ENCODE data around the gene CORO2A.

The CORO2A gene, protein sequence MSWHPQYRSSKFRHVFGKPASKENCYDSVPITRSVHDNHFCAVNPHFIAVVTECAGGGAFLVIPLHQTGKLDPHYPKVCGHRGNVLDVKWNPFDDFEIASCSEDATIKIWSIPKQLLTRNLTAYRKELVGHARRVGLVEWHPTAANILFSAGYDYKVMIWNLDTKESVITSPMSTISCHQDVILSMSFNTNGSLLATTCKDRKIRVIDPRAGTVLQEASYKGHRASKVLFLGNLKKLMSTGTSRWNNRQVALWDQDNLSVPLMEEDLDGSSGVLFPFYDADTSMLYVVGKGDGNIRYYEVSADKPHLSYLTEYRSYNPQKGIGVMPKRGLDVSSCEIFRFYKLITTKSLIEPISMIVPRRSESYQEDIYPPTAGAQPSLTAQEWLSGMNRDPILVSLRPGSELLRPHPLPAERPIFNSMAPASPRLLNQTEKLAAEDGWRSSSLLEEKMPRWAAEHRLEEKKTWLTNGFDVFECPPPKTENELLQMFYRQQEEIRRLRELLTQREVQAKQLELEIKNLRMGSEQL

DNA sequence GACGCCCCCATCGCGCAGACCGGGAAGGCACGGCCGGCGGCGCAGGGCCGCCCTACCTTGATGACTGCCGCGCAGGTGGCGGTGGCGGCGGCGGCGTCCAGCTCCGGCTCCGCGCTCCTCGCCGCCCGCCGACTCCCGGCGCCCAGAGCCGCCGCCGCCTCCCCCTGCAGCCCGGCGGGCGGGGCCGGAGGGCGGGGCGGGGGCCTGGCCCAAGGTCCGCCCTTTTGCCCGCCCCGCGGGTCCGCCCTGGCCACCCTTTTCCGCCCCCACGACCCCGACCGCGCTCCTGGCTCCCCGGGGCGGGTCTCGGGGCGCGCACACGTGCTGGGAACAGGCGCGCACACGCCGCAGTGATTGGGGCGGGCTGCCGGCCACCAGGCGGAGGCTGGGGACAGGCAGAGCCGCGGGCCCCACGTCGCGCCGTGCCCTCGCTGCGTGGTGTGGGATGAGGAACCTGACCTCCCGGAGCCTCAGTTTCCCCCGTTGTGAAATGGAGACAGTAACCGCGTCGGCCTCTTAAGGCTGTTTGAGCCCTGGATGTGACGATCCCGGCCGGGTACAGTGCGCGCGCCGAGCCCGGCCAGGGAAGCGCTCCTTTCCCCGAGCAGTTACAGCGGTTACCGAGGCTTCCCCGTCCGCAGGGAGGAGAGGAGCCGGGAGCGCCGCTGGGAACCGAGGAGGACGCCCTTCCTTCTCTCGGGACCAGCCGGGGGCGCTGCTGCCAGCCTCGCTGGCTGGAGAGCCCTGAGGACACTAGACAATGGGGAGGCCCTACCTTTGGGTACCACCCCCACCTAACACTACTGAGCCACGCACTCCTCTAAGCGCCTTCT is at the start of gene CORO2A:
TSS of gene CORO2A (minus strand) at position 135 of the 833 bp plus-strand sequence. CDS start 34,977 bp downstream, outside the sequence.
- H3K4me3 ChIP-seq (ENCODE audit: low read length), result peak within 1 kb of the TSS; percentile 67
- DNase-seq (ENCODE audit: low read depth), result peak; percentile 92
- TF ChIP-seq, protein P1, sequence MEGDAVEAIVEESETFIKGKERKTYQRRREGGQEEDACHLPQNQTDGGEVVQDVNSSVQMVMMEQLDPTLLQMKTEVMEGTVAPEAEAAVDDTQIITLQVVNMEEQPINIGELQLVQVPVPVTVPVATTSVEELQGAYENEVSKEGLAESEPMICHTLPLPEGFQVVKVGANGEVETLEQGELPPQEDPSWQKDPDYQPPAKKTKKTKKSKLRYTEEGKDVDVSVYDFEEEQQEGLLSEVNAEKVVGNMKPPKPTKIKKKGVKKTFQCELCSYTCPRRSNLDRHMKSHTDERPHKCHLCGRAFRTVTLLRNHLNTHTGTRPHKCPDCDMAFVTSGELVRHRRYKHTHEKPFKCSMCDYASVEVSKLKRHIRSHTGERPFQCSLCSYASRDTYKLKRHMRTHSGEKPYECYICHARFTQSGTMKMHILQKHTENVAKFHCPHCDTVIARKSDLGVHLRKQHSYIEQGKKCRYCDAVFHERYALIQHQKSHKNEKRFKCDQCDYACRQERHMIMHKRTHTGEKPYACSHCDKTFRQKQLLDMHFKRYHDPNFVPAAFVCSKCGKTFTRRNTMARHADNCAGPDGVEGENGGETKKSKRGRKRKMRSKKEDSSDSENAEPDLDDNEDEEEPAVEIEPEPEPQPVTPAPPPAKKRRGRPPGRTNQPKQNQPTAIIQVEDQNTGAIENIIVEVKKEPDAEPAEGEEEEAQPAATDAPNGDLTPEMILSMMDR (IDR thresholded peaks at IDR 0.05; ENCODE audit: insufficient read depth, low read depth, low read length, missing control alignments), result peak; percentile 40

DNA sequence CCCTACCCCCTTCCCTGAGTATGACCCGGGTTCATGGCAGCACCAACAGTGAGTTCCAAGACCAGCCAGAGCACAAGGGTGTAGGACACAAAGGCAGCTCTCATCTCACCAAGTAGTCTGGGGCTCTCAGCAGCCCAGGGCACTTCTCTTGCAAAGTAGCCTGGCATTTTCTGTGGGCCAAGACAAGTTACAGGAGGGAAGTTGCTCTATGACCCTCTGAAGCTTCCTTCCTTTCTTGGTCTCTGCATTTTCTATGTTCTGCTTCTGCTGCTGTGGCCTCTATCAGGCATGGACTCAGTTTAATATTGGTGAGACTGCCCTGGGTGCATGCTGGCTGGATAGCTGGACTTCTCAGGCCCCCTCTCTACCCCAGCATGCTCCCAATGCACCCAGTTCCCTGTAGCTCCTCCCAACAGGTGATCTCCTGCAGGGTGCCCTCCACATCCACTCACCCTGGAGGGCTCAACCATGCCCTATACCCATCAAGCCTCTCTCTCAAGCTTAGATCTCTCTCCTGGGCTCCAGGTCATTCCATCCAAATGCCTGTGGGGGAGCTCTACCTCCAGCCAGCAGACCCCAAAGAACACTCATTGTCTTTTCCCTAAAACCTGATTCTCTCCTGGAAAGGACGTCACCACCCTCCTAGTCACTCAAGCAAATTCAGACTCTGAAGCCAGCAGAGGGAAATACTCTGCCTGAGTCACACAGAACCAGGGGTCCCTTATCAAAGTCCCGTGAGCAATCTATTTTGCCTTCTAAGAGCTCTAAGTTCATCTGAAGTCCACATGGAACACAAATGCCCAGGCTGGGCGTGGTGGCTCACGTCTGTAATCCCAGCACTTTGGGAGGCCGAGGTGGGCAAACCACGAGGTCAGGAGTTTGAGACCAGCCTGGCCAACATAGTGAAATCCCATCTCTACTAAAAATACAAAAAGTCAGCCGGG is 49.2 kb upstream of the CORO2A start:
- TF ChIP-seq, protein P1 (IDR thresholded peaks at IDR 0.05; ENCODE audit: insufficient read depth, low read depth, low read length, missing control alignments), result no peak
- no peak for DNase-seq (ENCODE audit: low read depth)
- H3K4me3 ChIP-seq (ENCODE audit: low read length), result no peak overlapping the region

DNA sequence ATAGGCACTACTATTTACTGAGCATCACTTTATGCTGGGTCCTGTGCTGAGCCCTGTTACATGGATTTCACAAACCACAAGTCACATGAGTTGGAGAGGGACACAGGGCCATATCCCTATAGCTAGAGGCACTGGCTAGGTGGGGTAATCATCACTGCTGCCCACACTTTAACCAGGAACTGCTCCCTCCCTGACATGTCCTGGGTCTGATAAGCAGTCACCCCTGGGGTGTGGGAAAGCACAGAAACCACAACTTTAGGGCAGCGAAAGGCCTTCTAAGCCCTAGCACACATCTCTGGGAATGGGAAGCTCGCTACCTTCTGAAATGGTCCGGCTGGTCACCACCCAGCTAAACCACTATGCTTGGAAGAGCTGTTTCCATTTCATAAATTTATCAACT is 48.0 kb upstream of the CORO2A start:
- H3K4me3 ChIP-seq (ENCODE audit: low read length), result no peak overlapping the region
- DNase-seq (ENCODE audit: low read depth), result no peak
- TF ChIP-seq, protein P1 (IDR thresholded peaks at IDR 0.05; ENCODE audit: insufficient read depth, low read depth, low read length, missing control alignments), result no peak

DNA sequence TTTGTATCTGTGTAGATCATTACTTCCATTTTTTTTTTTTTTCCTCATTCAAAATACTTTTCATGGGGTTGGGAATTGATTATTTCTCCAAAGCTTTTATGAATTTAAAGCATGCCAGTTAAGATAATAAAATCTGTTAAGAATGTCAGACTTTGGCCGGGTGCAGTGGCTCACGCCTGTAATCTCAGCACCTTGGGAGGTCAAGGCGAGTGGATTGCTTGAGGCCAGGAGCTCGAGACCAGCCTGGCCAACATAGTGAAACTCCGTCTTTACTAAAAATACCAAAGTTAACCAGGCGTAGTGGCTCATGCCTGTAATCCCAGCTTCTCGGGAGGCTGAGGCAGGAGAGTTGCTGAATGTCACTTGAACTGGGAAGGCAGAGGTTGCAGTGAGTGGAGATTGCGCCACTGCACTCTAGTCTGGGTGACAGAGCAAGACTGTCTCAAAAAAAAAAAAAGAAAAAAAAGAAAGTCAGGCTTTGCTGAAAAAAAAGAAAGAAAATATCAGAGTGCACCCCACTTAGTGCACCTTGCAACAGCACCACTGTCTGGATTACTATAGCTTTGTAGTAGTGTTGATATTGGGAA is 44.6 kb upstream of the CORO2A start:
- TF ChIP-seq, protein P1 (IDR thresholded peaks at IDR 0.05; ENCODE audit: insufficient read depth, low read depth, low read length, missing control alignments), result no peak
- no peak overlapping the region for H3K4me3 ChIP-seq (ENCODE audit: low read length)
- DNase-seq (ENCODE audit: low read depth), result no peak

DNA sequence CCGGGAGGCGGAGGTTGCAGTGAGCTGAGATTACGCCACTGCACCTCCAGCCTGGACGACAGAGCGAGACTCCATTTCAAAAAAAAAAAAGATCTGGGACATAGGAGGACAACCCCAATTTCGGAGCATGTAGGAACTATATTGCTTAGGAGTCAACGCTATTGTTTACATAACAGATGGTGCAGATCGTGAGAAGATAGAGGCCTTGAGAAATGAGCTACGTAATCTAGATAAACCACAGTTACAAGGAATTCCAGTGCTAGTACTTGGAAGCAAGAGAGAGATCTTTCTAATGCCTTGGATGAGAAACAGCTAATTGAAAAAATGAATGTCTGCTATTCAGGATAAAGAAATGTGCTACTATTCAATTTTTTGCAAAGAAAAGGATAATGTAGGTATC is 42.7 kb upstream of the CORO2A start:
- TF ChIP-seq, protein P1 (IDR thresholded peaks at IDR 0.05; ENCODE audit: insufficient read depth, low read depth, low read length, missing control alignments), result no peak
- no peak overlapping the region for H3K4me3 ChIP-seq (ENCODE audit: low read length)
- no peak for DNase-seq (ENCODE audit: low read depth)
